Tibial nerve (tissue), 4 donors: ENCODE data around the gene GALNS.

Experiments used
- EP300 ChIP-seq, 2 donors: sonication (generic); formaldehyde crosslinking; IDR thresholded peaks; one replicate each; pipeline ENCODE4 v1.6.1; 2017; ENCODE audit warnings: antibody characterized with exemption in 2 of 2, mild to moderate bottlenecking in 1 of 2
- POLR2A ChIP-seq, 2 donors: fragments of 450-650 bp; IDR thresholded peaks; one replicate each; pipeline ENCODE4 v1.6.1; 2017; ENCODE audit warnings: antibody characterized with exemption in 2 of 2, mild to moderate bottlenecking in 2 of 2, moderate library complexity in 2 of 2
- TF ChIP-seq, protein P1 (sequence below), 5 experiments: fragments of 200-600 bp in 3 of 5; fragments of 450-650 bp in 2 of 5; sonication (generic) in 3 of 5; IDR thresholded peaks; one replicate each; pipeline ENCODE4 v1.5.1; 2016 to 2019; ENCODE audit warnings: antibody characterized with exemption in 5 of 5, mild to moderate bottlenecking in 3 of 5, moderate library complexity in 2 of 5

DNA sequence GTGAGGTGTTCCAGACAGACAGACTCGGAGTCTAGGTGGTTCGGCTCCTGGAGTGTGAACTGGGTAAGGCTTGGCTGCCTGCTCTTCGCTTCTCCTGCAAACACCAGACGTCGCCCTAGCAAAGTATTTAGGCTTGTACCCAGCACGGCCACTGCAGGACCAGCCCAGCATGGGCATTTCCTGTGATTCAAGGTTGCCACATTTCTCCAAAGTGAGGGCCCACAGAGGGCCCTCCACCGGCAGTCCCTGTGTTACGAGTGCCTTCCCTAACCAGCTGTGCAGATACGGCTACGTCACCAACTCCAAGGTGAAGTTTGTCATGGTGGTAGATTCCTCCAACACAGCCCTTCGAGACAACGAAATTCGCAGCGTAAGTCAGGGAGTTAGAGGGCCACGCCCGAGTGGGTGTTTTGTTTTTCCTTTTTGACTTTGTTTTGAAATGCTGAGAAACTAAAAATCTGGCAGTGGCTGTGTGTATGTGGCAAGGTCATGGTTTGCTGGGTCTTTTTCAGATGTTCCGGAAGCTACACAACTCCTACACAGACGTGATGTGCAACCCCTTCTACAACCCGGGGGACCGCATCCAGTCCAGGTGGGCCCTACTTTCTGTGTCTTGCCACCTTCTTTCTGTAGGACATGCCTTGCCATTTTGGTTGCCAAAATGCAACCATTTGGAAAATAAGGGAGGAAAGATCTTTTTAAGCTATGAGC lies 2.8 kb upstream of the GALNS start:
- TF ChIP-seq, protein P1, sequence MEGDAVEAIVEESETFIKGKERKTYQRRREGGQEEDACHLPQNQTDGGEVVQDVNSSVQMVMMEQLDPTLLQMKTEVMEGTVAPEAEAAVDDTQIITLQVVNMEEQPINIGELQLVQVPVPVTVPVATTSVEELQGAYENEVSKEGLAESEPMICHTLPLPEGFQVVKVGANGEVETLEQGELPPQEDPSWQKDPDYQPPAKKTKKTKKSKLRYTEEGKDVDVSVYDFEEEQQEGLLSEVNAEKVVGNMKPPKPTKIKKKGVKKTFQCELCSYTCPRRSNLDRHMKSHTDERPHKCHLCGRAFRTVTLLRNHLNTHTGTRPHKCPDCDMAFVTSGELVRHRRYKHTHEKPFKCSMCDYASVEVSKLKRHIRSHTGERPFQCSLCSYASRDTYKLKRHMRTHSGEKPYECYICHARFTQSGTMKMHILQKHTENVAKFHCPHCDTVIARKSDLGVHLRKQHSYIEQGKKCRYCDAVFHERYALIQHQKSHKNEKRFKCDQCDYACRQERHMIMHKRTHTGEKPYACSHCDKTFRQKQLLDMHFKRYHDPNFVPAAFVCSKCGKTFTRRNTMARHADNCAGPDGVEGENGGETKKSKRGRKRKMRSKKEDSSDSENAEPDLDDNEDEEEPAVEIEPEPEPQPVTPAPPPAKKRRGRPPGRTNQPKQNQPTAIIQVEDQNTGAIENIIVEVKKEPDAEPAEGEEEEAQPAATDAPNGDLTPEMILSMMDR (IDR thresholded peaks at IDR 0.05) = no peak
- no peak for TF ChIP-seq POLR2A (IDR thresholded peaks at IDR 0.05)
- no peak for TF ChIP-seq EP300 (IDR thresholded peaks at IDR 0.05)
